PC-9 (cell line): ENCODE results near the gene C22orf42. TPM values are rescaled to one million over a fixed set of nuclear protein-coding genes. Genes with fewer than 3 reads are reported as not detected.
A peak's percentile ranks its signal among the peaks of the same experiment; 100 is the strongest.

Experiments
- BruUV-seq: library from RNA; stranded (reverse); fragments of 400-500 nt; replicated peaks from 2 replicates; lab custom pipeline; 2021; lab: Mats Ljungman, UMichigan
- CTCF ChIA-PET: fragments of 300-600 bp; sonication (Branson Sonifier 250); formaldehyde crosslinking; loops from one replicate; lab custom pipeline; 2022; ENCODE audit warnings: antibody characterized with exemption; lab: Charles Lee
- POLR2A ChIA-PET: fragments of 300-600 bp; sonication (Branson Sonifier 250); formaldehyde crosslinking; loops from one replicate; lab custom pipeline; 2022; ENCODE audit warnings: antibody characterized with exemption; ENCODE audit not compliant: unreplicated experiment; lab: Charles Lee
- DNase-seq, 2 experiments: peaks; one replicate each; pipeline versions ENCODE4 v3.0.0 to v3.0.0-alpha.2; 2015 to 2022; ENCODE audit warnings: mixed read lengths in 1 of 2
- H2AFZ ChIP-seq: fragments of 200-600 bp; sonication (generic); 2 replicates; pipeline ENCODE4 v1.8.1; 2017; ENCODE audit warnings: antibody characterized with exemption
- H3F3A ChIP-seq: fragments of 200-600 bp; sonication (generic); 2 replicates; pipeline ENCODE4 v1.8.1; 2017; ENCODE audit warnings: antibody characterized with exemption, mild to moderate bottlenecking, low read depth; ENCODE audit not compliant: insufficient read depth
- H3K27ac ChIP-seq: fragments of 200-600 bp; sonication (generic); 2 replicates; pipeline ENCODE4 v1.6.1; 2016; ENCODE audit warnings: mixed run types
- H3K27me3 ChIP-seq: fragments of 200-600 bp; sonication (generic); 2 replicates; pipeline ENCODE4 v1.6.1; 2016; ENCODE audit warnings: low read depth, mixed run types; ENCODE audit not compliant: insufficient read depth
- H3K36me3 ChIP-seq: fragments of 200-600 bp; sonication (generic); 2 replicates; pipeline ENCODE4 v1.6.1; 2016; ENCODE audit warnings: low read depth, mixed run types
- H3K4me1 ChIP-seq: fragments of 200-600 bp; sonication (generic); replicated peaks from 2 replicates; pipeline ENCODE4 v1.6.1; 2016; ENCODE audit warnings: mixed run types; ENCODE audit not compliant: insufficient read depth
- H3K4me2 ChIP-seq: fragments of 200-600 bp; sonication (generic); 2 replicates; pipeline ENCODE4 v1.6.1; 2017; ENCODE audit warnings: mixed run types
- H3K4me3 ChIP-seq: fragments of 200-600 bp; sonication (generic); 2 replicates; pipeline ENCODE4 v1.6.1; 2016; ENCODE audit warnings: mixed run types
- H3K79me2 ChIP-seq: fragments of 200-600 bp; sonication (generic); 2 replicates; pipeline ENCODE4 v1.6.1; 2017; ENCODE audit warnings: low read depth, mixed run types
- H3K9me2 ChIP-seq: fragments of 200-600 bp; sonication (generic); 2 replicates; pipeline ENCODE4 v1.8.1; 2017; ENCODE audit warnings: mild to moderate bottlenecking; ENCODE audit not compliant: insufficient read depth
- H3K9me3 ChIP-seq: fragments of 200-600 bp; sonication (generic); 2 replicates; pipeline ENCODE4 v1.8.1; 2016; ENCODE audit warnings: low read depth; ENCODE audit not compliant: insufficient read depth
- H4K20me1 ChIP-seq: fragments of 200-600 bp; sonication (generic); 2 replicates; pipeline ENCODE4 v1.8.1; 2017; ENCODE audit not compliant: insufficient read depth
- CTCF ChIP-seq: fragments of 200-600 bp; sonication (generic); conservative IDR thresholded peaks from 2 replicates; pipeline ENCODE4 v1.6.1; 2017; ENCODE audit warnings: mixed run types, antibody characterized with exemption, mild to moderate bottlenecking, moderate library complexity
- EZH2 ChIP-seq: fragments of 200-600 bp; sonication (generic); IDR thresholded peaks from 2 replicates; pipeline ENCODE4 v1.8.0; 2017; ENCODE audit warnings: antibody characterized with exemption, low read depth
- intact Hi-C: fragments of 100-400 bp; cut with micrococcal nuclease; formaldehyde crosslinking; loops from one replicate; pipeline ENCODE4 v1.10.0; 2022; ENCODE audit not compliant: unreplicated experiment
- total RNA-seq: library from RNA; stranded (reverse); gene quantifications from 2 replicates; pipeline ENCODE4 v1.2.3, GENCODE V29; 2021

C22orf42 gene
- total RNA-seq, 1 experiment from 2014 or later = not detected

- Histone ChIP-seq H4K20me1 (no peaks in the 10 kb centered on the region), H3K36me3 (no peaks in the 10 kb centered on the region), H3K4me2 (no peak overlapping the region), H3F3A (no peaks in the 10 kb centered on the region), H3K27me3 (peaks cover 15% of the 10 kb centered on the region), H3K4me1 (no peaks in the 10 kb centered on the region), H3K9me2 (no peaks in the 10 kb centered on the region), H2AFZ (no peak overlapping the region), H3K27ac (no peak overlapping the region), H3K4me3 (no peak overlapping the region), H3K9me3 (no peaks in the 10 kb centered on the region), H3K79me2 (no peaks in the 10 kb centered on the region)
- no peak for TF ChIP-seq CTCF
- no peak for TF ChIP-seq EZH2
- ChIA-PET POLR2A (no interaction called here), CTCF (no interaction called here)
- DNase-seq = no peak
- intact Hi-C loops = loop anchor here (10.0 kb wide), 1 partner anchor 271 kb away; the partner anchor contains the start of gene FBXO7
- no TSS peak for BruUV-seq
Observed at GRCh38 chr22:32203181-32204039, 44.3 kb upstream of the C22orf42 start.

- H4K20me1 ChIP-seq = no peaks in the 10 kb centered on the region
- H3K27me3 ChIP-seq = peaks cover 21% of the 10 kb centered on the region
- H3K9me2 ChIP-seq = no peaks in the 10 kb centered on the region
- no peak overlapping the region for H2AFZ ChIP-seq
- no peaks in the 10 kb centered on the region for H3K4me1 ChIP-seq
- peak in 1 of 2 experiments; percentile 24 for DNase-seq
- H3K27ac ChIP-seq = no peak overlapping the region
- TF ChIP-seq CTCF = peak; percentile 67
- TF ChIP-seq EZH2 = no peak
- CTCF ChIA-PET = no interaction called here
- H3K4me3 ChIP-seq = no peak overlapping the region
- no peaks in the 10 kb centered on the region for H3K79me2 ChIP-seq
- no peaks in the 10 kb centered on the region for H3F3A ChIP-seq
- H3K36me3 ChIP-seq = no peaks in the 10 kb centered on the region
- no peaks in the 10 kb centered on the region for H3K9me3 ChIP-seq
- H3K4me2 ChIP-seq = no peak overlapping the region
- POLR2A ChIA-PET = no interaction called here
- BruUV-seq = no TSS peak
- intact Hi-C loops = loop anchor here (10.0 kb wide), 1 partner anchor 272 kb away; the partner anchor contains the start of gene FBXO7
Observed at GRCh38 chr22:32202539-32203180, 43.6 kb upstream of the C22orf42 start.

- no peaks in the 10 kb centered on the region for H3K9me3 ChIP-seq
- no peak overlapping the region for H2AFZ ChIP-seq
- no peak overlapping the region for H3K27ac ChIP-seq
- POLR2A ChIA-PET = no interaction called here
- H3K27me3 ChIP-seq = peaks cover 24% of the 10 kb centered on the region
- no peaks in the 10 kb centered on the region for H4K20me1 ChIP-seq
- intact Hi-C loops = loop anchor here (10.0 kb wide), 1 partner anchor 273 kb away; the partner anchor contains the start of gene FBXO7
- TF ChIP-seq CTCF = no peak
- no peak for TF ChIP-seq EZH2
- no peaks in the 10 kb centered on the region for H3K79me2 ChIP-seq
- no peak for DNase-seq
- H3F3A ChIP-seq = no peaks in the 10 kb centered on the region
- H3K36me3 ChIP-seq = no peaks in the 10 kb centered on the region
- no TSS peak for BruUV-seq
- CTCF ChIA-PET = no interaction called here
- no peak overlapping the region for H3K4me3 ChIP-seq
- no peaks in the 10 kb centered on the region for H3K4me1 ChIP-seq
- H3K4me2 ChIP-seq = no peak overlapping the region
- H3K9me2 ChIP-seq = no peaks in the 10 kb centered on the region
Observed at GRCh38 chr22:32202161-32202538, 43.0 kb upstream of the C22orf42 start.
